Measurements from ENCODE around the gene ZNF554.
"Not testable (repeated sequence)": the region's sequence is repeated elsewhere in the genome, so short reads cannot be mapped to it uniquely, and the experiment has no call there.

ZNF554 gene

DNA sequence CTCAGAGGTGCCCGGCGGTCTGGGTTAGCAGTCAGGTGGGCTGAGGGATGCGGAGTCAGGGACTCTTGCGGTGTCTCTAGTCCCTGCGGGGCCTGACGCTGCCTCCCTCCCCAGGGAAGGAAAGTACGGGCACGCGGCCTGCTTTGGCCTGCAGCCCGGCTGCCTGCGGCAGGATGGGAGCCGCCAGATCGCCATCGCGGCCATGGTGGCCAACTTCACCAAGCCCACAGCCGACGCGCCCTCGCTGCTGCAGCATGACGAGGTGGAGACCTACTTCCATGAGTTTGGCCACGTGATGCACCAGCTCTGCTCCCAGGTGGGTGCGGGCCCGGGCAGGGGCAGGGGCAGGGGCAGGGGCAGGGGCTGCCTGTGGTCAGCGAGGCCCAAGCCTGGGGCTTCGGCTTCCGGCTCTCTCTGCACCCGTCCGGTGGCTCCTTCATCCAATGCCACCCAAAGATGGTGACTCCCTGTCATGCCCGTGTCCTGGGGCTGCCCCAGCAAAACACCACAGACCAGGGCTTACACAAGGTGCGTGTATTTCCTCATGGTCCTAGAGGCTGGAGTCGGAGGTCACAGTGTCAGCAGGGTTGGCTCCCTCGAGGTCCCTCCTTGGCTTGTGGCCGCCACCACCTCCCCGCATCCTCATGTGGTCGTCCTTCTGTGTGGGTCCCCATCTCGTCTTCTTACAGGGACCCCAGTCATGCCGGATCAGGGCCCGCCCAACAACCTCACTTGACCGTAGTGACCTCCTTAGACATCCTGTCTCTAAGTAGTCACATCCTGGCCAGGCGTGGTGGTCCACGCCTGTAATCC lies 11.3 kb upstream of the ZNF554 start:
- DNase-seq: no peak

- no peak for DNase-seq
These were observed 10.1 kb upstream of the ZNF554 start for GRCh38 chr19:2809387-2810140.

DNA sequence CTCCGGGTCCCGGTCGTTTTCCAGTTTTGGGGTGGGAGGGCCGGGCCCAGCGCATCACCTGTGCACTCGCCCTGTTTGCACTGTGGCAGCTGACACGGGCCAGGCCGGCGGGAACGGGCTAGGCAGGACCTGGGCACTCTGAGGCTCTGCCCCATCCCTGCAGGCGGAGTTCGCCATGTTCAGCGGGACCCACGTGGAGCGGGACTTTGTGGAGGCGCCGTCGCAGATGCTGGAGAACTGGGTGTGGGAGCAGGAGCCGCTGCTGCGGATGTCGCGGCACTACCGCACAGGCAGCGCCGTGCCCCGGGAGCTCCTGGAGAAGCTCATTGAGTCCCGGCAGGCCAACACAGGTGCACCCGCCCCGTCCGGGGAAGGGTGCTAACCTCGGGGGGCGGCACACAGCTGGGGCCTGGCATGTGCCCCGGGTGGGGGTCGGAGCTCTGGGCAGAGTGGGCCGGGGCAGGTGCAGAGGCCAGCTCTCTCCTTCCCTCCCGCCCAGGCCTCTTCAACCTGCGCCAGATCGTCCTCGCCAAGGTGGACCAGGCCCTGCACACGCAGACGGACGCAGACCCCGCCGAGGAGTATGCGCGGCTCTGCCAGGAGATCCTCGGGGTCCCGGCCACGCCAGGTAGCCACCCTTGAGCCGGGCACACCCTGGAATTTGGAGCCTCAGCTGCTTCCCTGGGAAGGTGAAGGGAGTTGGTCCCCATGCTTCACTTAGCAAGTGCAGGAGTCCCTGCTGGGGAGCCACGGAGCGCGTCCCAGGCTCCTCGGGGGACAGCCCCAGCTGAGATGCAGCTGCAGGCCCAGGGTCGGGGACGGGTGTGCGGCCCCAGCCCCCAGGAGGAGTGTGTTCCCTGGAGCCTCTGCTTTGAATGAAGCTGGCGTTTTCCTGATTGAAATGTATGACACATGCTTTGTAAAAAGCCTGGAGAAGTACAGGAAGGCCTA lies 9.3 kb upstream of the ZNF554 start:
- DNase-seq: no peak

GRCh38 chr19:2811221-2811722 lies 8.4 kb upstream of the ZNF554 start:
- no peak for DNase-seq

- no peak for DNase-seq
These were observed 7.8 kb upstream of the ZNF554 start for GRCh38 chr19:2811735-2812413.

DNA sequence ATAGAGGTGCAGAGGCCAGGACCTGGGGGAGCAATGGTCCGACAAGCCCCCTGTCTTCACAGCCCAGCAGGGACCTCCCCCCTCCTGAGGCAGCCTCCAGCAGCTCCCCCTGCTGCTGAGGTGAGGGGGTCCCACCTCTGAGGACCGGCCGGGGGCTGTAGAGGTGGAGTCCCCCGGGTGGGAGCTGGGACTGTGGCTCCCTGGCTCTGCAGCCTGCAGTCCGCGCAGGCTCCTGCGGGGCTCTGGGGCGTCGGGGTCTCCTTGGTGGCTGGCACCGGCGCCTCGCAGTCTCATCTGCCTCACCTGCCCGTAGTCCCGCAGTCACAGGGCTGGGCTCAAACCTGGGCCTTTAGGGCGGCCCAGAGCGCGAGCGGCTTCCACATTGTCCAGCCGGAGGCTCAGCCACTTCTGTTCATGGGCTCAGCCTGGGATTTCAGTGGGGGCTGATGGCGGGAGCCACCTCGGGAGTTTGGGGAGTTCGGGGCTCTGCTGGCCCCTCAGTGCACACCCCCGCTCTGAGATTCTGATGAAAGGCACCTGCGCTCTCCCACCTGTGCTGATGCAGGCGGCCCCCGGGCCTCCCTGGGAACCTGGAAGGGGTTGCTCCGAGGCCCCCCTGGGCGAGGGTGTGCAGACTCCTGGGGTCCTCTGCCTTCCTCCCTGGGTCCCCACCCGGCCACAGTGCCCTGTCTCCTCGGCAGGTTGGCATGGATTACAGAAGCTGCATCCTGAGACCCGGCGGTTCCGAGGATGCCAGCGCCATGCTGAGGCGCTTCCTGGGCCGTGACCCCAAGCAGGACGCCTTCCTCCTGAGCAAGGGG lies 7.0 kb upstream of the ZNF554 start:
- DNase-seq: no peak

DNA sequence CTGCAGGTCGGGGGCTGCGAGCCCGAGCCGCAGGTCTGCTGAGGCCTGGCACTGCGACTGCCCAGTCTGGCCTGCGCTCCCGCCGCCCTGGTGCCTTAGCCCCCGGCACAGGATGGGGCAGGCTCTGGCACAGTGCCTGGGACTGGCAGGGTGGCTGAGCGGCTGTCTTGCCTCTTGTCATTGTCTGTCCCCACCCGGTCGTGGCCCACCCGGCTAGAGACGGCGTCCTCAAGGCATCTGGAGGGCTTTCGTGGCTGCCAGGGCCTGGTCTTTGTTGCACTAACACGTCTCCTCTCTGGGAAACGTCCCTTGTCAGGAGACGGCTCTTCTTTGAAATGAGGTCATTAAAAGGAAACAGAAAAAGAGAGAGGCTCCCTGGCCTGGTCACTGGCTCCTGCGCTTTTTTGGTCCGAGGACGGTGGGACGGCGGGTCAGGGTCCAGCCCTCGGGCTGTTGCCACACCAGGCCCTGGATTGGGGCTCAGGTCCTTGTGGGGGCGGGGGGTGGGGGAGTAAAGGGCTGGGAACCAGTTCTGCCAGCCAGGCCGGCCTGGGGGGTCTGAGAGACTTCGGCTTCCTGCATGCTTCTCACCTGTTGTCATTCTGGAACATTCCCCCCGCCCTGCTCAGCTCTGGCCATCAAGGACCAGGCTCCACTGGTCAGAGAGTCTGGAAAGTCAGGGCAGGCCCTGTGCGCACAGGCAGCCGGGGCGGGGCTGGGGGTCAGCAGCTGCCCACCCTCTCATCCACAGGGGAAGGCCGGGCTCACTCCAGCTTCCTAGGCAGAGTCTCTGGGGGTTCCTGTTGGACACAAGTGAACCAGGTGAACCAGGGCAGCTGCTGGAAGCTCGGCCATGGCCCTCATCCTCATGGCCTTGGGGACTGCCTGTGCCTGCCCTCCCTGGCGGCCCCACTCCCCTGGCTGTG lies 6.2 kb upstream of the ZNF554 start:
- no peak for DNase-seq

GRCh38 chr19:2814426-2814825 lies 5.2 kb upstream of the ZNF554 start:
- DNase-seq: no peak

DNA sequence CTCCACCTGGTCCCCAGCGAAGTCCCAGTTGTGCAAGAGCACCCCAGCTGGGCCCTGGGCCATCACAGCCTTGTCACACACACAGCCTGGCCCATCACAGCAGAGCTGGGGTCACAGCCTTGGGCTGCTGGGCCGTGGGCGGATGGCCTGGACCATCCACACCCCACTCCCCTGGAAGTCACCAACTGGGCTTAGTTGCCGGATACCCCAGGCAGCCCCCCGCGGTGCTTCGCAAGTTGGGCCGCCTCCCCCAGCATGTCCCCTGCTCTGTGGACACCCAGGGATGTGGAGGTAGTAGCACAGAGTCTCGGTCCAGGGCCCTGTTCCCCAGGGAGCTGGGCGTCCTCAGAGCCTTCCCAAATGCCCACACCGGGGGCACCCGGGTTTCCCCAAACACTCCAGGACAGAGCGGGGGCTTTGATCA lies 4.5 kb upstream of the ZNF554 start:
- DNase-seq: no peak

- DNase-seq: no peak
These were observed 3.7 kb upstream of the ZNF554 start for GRCh38 chr19:2815923-2816322.

- no peak for DNase-seq
These were observed 3.0 kb upstream of the ZNF554 start for GRCh38 chr19:2816641-2817040.

GRCh38 chr19:2817237-2817829 lies 2.3 kb upstream of the ZNF554 start:
- not testable (repeated sequence) for DNase-seq

GRCh38 chr19:2820112-2820702 lies 539 bp downstream of the ZNF554 start:
- no peak for DNase-seq

GRCh38 chr19:2822846-2823245 lies 3.2 kb downstream of the ZNF554 start:
- no peak for DNase-seq

DNA sequence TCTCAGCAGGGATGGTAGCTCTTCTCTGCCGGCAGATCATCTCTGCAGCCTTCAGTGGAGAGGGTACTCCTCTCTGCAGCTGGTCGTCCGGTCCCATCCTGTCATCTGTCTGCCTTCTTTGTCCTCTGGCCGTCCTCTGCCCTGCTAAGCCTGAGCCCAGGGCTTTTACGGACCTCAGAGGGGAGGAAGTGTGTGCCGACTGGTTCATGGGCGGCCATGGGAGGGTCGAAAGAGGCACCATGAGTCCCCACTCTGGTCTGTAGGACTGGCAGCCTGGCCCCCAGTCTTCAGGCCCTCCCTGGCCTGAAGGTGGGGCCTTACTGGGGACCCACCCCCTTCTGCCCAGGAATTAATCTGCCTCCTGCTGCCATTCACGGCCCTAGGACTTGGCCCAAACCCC lies 4.0 kb downstream of the ZNF554 start:
- no peak for DNase-seq

- DNase-seq: no peak
These were observed 4.5 kb downstream of the ZNF554 start for GRCh38 chr19:2824129-2824528.

DNA sequence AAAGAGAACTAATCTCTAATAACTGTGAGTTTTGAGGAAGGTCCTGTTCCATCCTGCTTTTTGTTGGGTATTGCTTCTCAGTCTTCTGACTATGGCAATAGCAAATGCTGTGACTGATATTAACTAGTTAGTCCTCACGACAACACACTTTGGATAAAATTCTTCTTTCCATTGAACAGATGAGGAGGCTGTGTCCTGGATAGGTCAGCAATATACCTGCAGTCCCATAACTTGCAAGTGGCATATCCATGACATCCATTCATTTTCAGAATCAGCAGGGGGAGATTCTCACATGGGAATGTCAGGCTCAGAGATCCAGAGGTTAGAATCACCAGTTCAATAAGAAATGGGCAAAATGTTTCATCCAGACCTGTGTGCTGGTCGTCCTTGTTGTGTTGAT lies 7.4 kb downstream of the ZNF554 start:
- DNase-seq: no peak

DNA sequence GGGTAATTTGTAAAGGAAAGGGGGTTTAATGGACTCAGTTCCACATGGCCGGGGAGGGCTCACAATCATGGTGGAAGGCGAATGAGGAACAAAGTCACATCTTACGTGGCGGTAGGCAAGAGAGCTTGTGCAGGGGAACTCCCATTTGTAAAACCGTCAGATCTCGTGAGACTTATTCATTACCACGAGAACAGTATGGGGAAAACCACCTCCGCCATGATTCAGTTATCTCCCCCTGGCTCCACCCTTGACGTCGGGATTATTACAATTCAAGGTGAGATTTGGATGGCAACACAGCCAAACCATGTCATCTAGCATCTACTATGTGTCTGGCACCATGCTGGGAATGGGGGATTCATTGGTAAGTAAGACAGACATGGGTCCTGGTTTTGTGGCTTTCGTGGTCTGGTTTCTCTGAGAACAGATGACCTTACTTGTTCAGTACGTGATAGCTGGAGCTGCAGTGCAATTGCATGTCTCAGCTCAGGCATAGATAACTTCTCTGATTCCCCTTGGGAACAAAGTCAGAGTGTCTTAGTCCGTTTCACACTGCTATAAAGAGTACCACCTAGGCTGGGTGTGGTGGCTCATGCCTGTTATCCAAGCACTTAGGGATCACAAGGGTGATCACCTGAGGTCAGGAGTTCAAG lies 8.3 kb downstream of the ZNF554 start:
- DNase-seq: no peak

DNA sequence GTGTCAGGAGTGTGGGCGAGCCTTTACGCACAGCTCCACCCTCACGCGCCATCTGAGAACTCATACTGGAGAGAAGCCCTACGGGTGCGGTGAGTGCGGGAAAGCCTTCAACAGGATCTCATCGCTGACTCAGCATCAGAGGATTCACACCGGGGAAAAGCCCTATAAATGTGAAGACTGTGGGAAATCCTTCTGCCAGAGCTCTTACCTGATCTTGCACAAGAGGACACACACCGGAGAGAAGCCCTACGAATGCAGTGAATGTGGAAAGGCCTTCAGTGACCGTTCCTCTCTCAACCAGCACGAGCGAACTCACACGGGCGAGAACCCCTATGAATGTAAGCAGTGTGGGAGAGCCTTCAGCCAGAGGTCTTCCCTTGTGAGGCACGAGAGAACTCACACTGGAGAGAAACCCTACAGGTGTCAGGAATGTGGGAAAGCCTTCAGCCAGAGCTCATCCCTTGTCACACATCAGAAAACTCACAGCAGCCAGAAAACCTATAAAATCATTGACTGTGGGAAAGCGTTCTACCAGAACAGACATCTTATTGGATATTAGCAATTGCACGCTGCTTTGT lies 14.7 kb downstream of the ZNF554 start:
- no peak for DNase-seq

All from kidney glomerular epithelial cell (primary cell).